Posterior cingulate gyrus (tissue), 11 donors: ENCODE data around the gene ABTB1.
A peak's percentile ranks its signal among the peaks of the same experiment; 100 is the strongest.

Experiments
- DNase-seq, 10 donors: peaks; one replicate each; pipeline versions ENCODE4 v3.0.0 to v3.0.0-alpha.2; 2020 to 2021; ENCODE audit warnings: mixed read lengths in 3 of 10
- intact Hi-C: fragments of 100-400 bp; cut with DNase I; formaldehyde crosslinking; loops from one replicate; pipeline ENCODE4 v1.15.1; 2023

ABTB1 gene

GRCh38 chr3:127672429-127673190 lies at the start of gene ABTB1:
Gene ABTB1 (plus strand): TSS chr3:127672952. CDS start chr3:127673026, 74 bp downstream.
- peak; percentile 61 to 97 (median 78) for DNase-seq

GRCh38 chr3:127624063-127624462 lies 48.7 kb upstream of the ABTB1 start:
- intact Hi-C loops: no loop called here
- peak in 1 of 10 donors; percentile 5 for DNase-seq

More at GRCh38 chr3:127672429-127673190, at the start of gene ABTB1:
- intact Hi-C loops: no loop called here

GRCh38 chr3:127625821-127626220 lies 46.9 kb upstream of the ABTB1 start:
- DNase-seq: no peak
- intact Hi-C loops: no loop called here

- DNase-seq: no peak
- intact Hi-C loops: no loop called here
Measured at GRCh38 chr3:127628426-127628787, 44.3 kb upstream of the ABTB1 start.

GRCh38 chr3:127628788-127629466 lies 43.8 kb upstream of the ABTB1 start, which contains the start of gene PODXL2:
Gene PODXL2 (plus strand): TSS chr3:127629185. CDS start chr3:127629220, 35 bp downstream.
- DNase-seq: peak in 9 of 10 donors; percentile 25 to 95 (median 56)
- intact Hi-C loops: no loop called here

GRCh38 chr3:127629467-127630403 lies 43.0 kb upstream of the ABTB1 start:
- peak in 9 of 10 donors; percentile 19 to 92 (median 31) for DNase-seq
- intact Hi-C loops: no loop called here

- peak in 2 of 10 donors; percentile 62 to 72 for DNase-seq
- intact Hi-C loops: no loop called here
Measured at GRCh38 chr3:127630811-127631714, 41.7 kb upstream of the ABTB1 start.

- peak in 3 of 10 donors; percentile 39 to 67 (median 40) for DNase-seq
- intact Hi-C loops: no loop called here
Measured at GRCh38 chr3:127632035-127632820, 40.5 kb upstream of the ABTB1 start.

GRCh38 chr3:127634653-127635052 lies 38.1 kb upstream of the ABTB1 start:
- intact Hi-C loops: no loop called here
- DNase-seq: peak in 2 of 10 donors; percentile 29 to 46

- DNase-seq: peak in 2 of 10 donors; percentile 8 to 20
- intact Hi-C loops: no loop called here
Measured at GRCh38 chr3:127637546-127637945, 35.2 kb upstream of the ABTB1 start.

GRCh38 chr3:127637971-127638370 lies 34.8 kb upstream of the ABTB1 start:
- DNase-seq: peak in 1 of 10 donors; percentile 1

GRCh38 chr3:127639173-127640041 lies 33.3 kb upstream of the ABTB1 start:
- DNase-seq: peak in 3 of 10 donors; percentile 45 to 55 (median 45)
- intact Hi-C loops: no loop called here

More at GRCh38 chr3:127637971-127638370, 34.8 kb upstream of the ABTB1 start:
- intact Hi-C loops: no loop called here

GRCh38 chr3:127640042-127640355 lies 32.8 kb upstream of the ABTB1 start:
- intact Hi-C loops: no loop called here
- DNase-seq: peak in 2 of 10 donors; percentile 55 to 64

GRCh38 chr3:127644641-127645370 lies 27.9 kb upstream of the ABTB1 start:
- peak in 2 of 10 donors; percentile 16 to 55 for DNase-seq
- intact Hi-C loops: no loop called here

GRCh38 chr3:127645371-127646015 lies 27.3 kb upstream of the ABTB1 start:
- peak in 2 of 10 donors; percentile 22 to 58 for DNase-seq
- intact Hi-C loops: no loop called here

- peak in 2 of 10 donors; percentile 64 to 84 for DNase-seq
- intact Hi-C loops: no loop called here
Measured at GRCh38 chr3:127646501-127647046, 26.2 kb upstream of the ABTB1 start.
